OCI-LY1 (cell line): ENCODE measurements around the gene TNNC1.

Source experiments
- H2AFZ ChIP-seq: fragments of 200-600 bp; sonication (generic), shearing (Covaris generic); 2 replicates; pipeline ENCODE4 v1.6.0; 2014; ENCODE audit warnings: antibody characterized with exemption, mild to moderate bottlenecking, low read length
- H3F3A ChIP-seq: fragments of 200-600 bp; sonication (generic), shearing (Covaris generic); 2 replicates; pipeline ENCODE4 v1.6.0; 2014; ENCODE audit warnings: mild to moderate bottlenecking, antibody characterized with exemption, low read length, moderate library complexity; ENCODE audit not compliant: insufficient read depth
- H3K27ac ChIP-seq: fragments of 200-600 bp; sonication (generic); 2 replicates; pipeline ENCODE4 v1.5.1; 2014; ENCODE audit warnings: low read length, mixed run types, mild to moderate bottlenecking, low read depth; ENCODE audit not compliant: poor library complexity, severe bottlenecking
- H3K27me3 ChIP-seq: fragments of 200-600 bp; sonication (generic); 2 replicates; pipeline ENCODE4 v1.6.0; 2014; ENCODE audit warnings: antibody characterized with exemption, mild to moderate bottlenecking, low read length, moderate library complexity; ENCODE audit not compliant: insufficient read depth
- H3K36me3 ChIP-seq: fragments of 200-600 bp; sonication (generic); 2 replicates; pipeline ENCODE4 v1.6.1; 2014; ENCODE audit warnings: mild to moderate bottlenecking, antibody characterized with exemption, low read length, moderate library complexity, mixed read lengths; ENCODE audit not compliant: insufficient read depth
- H3K4me1 ChIP-seq: fragments of 200-600 bp; sonication (generic); 2 replicates; pipeline ENCODE4 v1.5.1; 2014; ENCODE audit warnings: mild to moderate bottlenecking, low read length, moderate library complexity; ENCODE audit not compliant: insufficient read depth, severe bottlenecking
- H3K4me2 ChIP-seq: fragments of 200-600 bp; sonication (generic), shearing (Covaris generic); 2 replicates; pipeline ENCODE4 v1.6.1; 2014; ENCODE audit warnings: low read length
- H3K4me3 ChIP-seq: fragments of 200-600 bp; sonication (generic); 2 replicates; pipeline ENCODE4 v1.5.1; 2014; ENCODE audit warnings: low read length, low read depth, mild to moderate bottlenecking, mixed read lengths; ENCODE audit not compliant: poor library complexity, severe bottlenecking
- H3K79me2 ChIP-seq: fragments of 200-600 bp; shearing (Covaris generic); 2 replicates; pipeline ENCODE4 v1.6.1; 2016; ENCODE audit warnings: mixed run types, low read length, mixed read lengths; ENCODE audit not compliant: insufficient read depth
- H3K9ac ChIP-seq: fragments of 200-600 bp; sonication (generic), shearing (Covaris generic); 2 replicates; pipeline ENCODE4 v1.6.1; 2014; ENCODE audit warnings: mild to moderate bottlenecking, low read length, mixed read lengths
- H3K9me2 ChIP-seq: fragments of 200-600 bp; sonication (generic), shearing (Covaris generic); 2 replicates; pipeline ENCODE4 v1.6.1; 2014; ENCODE audit warnings: low read depth, mild to moderate bottlenecking, low read length, mixed read lengths
- H3K9me3 ChIP-seq: fragments of 200-600 bp; shearing (Covaris generic); 2 replicates; pipeline ENCODE4 v1.6.1; 2014; ENCODE audit warnings: low read length, mixed read lengths
- H4K20me1 ChIP-seq: fragments of 200-600 bp; sonication (generic), shearing (Covaris generic); 2 replicates; pipeline ENCODE4 v1.6.0; 2016; ENCODE audit warnings: mild to moderate bottlenecking, low read length; ENCODE audit not compliant: insufficient read depth
- EZH2 ChIP-seq: fragments of 200-600 bp; sonication (generic), shearing (Covaris generic); IDR thresholded peaks from 2 replicates; pipeline ENCODE4 v1.8.0; 2017; ENCODE audit warnings: borderline replicate concordance, mixed run types, mild to moderate bottlenecking, antibody characterized with exemption, low read length, moderate library complexity, mixed read lengths
- TF ChIP-seq, protein P1 (sequence below): fragments of 200-600 bp; sonication (generic), shearing (Covaris generic); IDR thresholded peaks from 2 replicates; pipeline ENCODE4 v1.5.1; 2017; ENCODE audit warnings: mild to moderate bottlenecking, antibody characterized with exemption, low read length, moderate library complexity, mixed read lengths

TNNC1 gene

DNA sequence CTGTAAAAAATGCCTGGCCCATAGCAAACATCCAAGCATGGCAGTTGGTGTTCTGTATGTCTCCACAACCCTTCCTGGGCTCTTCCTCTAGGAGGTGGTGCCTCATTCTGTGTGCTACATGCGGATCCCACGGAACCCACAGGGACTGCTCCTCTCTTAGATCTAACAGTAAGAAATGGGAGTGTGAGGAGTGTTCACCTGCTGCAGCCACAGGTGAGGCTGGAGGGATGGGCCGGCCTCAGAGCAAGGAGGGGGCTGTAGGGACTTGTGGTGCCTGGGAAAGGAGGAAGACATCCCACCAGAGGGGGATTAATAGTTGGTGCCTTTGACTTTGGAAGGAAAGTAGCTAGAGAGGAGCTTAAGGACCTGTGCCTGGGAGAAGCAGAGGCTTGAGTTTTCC is 31.2 kb downstream of the TNNC1 start:
- Histone ChIP-seq H3K4me3 (no peak overlapping the region), H3K27me3 (no peaks in the 10 kb centered on the region), H3K27ac (no peak overlapping the region), H3K36me3 (no peaks in the 10 kb centered on the region), H3K79me2 (no peaks in the 10 kb centered on the region), H3K4me2 (no peak overlapping the region), H3F3A (no peaks in the 10 kb centered on the region), H3K4me1 (no peaks in the 10 kb centered on the region), H3K9me2 (no peaks in the 10 kb centered on the region), H4K20me1 (no peaks in the 10 kb centered on the region), H3K9ac (no peak overlapping the region), H3K9me3 (no peaks in the 10 kb centered on the region), H2AFZ (no peak overlapping the region)
- TF ChIP-seq EZH2, result no peak
- TF ChIP-seq, protein P1, sequence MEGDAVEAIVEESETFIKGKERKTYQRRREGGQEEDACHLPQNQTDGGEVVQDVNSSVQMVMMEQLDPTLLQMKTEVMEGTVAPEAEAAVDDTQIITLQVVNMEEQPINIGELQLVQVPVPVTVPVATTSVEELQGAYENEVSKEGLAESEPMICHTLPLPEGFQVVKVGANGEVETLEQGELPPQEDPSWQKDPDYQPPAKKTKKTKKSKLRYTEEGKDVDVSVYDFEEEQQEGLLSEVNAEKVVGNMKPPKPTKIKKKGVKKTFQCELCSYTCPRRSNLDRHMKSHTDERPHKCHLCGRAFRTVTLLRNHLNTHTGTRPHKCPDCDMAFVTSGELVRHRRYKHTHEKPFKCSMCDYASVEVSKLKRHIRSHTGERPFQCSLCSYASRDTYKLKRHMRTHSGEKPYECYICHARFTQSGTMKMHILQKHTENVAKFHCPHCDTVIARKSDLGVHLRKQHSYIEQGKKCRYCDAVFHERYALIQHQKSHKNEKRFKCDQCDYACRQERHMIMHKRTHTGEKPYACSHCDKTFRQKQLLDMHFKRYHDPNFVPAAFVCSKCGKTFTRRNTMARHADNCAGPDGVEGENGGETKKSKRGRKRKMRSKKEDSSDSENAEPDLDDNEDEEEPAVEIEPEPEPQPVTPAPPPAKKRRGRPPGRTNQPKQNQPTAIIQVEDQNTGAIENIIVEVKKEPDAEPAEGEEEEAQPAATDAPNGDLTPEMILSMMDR, result no peak

DNA sequence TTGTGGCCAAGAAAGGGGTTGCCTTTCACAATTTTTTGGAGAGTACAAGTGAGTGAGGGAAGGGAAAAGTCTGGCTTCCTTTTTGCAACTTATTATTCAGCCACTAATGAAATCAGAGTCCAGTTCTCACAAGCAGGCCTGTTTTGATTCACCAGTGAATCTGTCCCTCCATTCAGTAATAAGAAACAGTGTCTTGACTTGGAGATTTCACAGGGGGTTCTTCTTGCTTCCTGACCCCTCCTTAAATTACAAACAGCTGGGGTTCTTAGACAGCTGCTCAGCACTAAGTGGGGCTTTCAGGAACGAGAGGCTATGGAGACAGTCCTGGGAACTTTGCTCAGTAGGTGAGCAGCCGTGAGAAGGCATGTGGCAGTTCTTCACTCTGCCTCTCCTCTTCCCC is 33.5 kb downstream of the TNNC1 start:
- Histone ChIP-seq H3K9me2 (no peaks in the 10 kb centered on the region), H3K4me3 (no peak overlapping the region), H3K4me2 (no peak overlapping the region), H3K9ac (no peak overlapping the region), H4K20me1 (no peaks in the 10 kb centered on the region), H3K79me2 (no peaks in the 10 kb centered on the region), H2AFZ (no peak overlapping the region), H3K27ac (no peak overlapping the region), H3K36me3 (no peaks in the 10 kb centered on the region), H3K9me3 (no peaks in the 10 kb centered on the region), H3K27me3 (no peaks in the 10 kb centered on the region), H3K4me1 (no peaks in the 10 kb centered on the region), H3F3A (no peaks in the 10 kb centered on the region)
- no peak for TF ChIP-seq EZH2
- TF ChIP-seq, protein P1, result no peak

DNA sequence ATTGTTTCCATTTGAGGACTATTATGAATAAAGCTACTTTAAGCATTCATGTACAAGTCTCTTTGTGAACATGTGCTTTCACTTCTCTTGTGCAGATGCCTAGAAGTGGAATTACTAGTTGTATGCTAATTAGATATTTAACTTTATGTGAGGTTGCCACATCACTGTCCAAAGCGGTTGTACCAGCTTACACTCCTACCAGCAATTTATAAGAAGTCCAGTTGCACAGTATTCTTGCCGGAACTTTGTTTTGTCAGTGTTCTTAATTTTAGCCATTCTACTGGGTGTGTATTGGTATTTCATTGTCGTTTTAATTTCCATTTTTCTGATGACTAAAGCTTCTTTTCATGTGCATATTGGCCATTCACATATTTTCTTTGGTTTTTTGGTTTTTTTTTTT is 38.0 kb downstream of the TNNC1 start:
- Histone ChIP-seq H3K4me1 (peaks cover 17% of the 10 kb centered on the region), H4K20me1 (no peaks in the 10 kb centered on the region), H3K27ac (no peak overlapping the region), H3K27me3 (no peaks in the 10 kb centered on the region), H3K9me3 (no peaks in the 10 kb centered on the region), H3K4me3 (no peak overlapping the region), H3F3A (no peaks in the 10 kb centered on the region), H2AFZ (no peak overlapping the region), H3K36me3 (no peaks in the 10 kb centered on the region), H3K79me2 (no peaks in the 10 kb centered on the region), H3K9me2 (no peaks in the 10 kb centered on the region), H3K4me2 (no peak overlapping the region), H3K9ac (no peak overlapping the region)
- TF ChIP-seq EZH2, result no peak
- TF ChIP-seq, protein P1, result no peak
